SJSA1 (cell line): Measurements from ENCODE around the gene ZNF84. TPM values are rescaled to one million over a fixed set of nuclear protein-coding genes. Genes with fewer than 3 reads are reported as not detected.
A peak's percentile ranks its signal among the peaks of the same experiment; 100 is the strongest.

Source experiments
- DNase-seq, 2 experiments: peaks; one replicate each; pipeline ENCODE4 v3.0.0-alpha.2; 2015 to 2020; ENCODE audit warnings: low spot score in 2 of 2, low read depth in 1 of 2
- H3K27ac ChIP-seq: fragments of 250-450 bp; sonication (Bioruptor Pico); 2 replicates; pipeline ENCODE4 v1.5.1; 2020; ENCODE audit warnings: mild to moderate bottlenecking, moderate library complexity
- H3K27me3 ChIP-seq: fragments of 250-450 bp; sonication (Bioruptor Pico); replicated peaks from 2 replicates; pipeline ENCODE4 v1.5.1; 2020; ENCODE audit warnings: mild to moderate bottlenecking, moderate library complexity
- H3K36me3 ChIP-seq: fragments of 250-450 bp; sonication (Bioruptor Pico); 2 replicates; pipeline ENCODE4 v1.5.1; 2020; ENCODE audit warnings: mild to moderate bottlenecking
- H3K4me1 ChIP-seq: fragments of 250-450 bp; sonication (Bioruptor Pico); replicated peaks from 2 replicates; pipeline ENCODE4 v1.6.1; 2021; ENCODE audit warnings: mild to moderate bottlenecking
- H3K4me3 ChIP-seq: fragments of 250-450 bp; sonication (Bioruptor Pico); 2 replicates; pipeline ENCODE4 v1.5.1; 2020; ENCODE audit warnings: mild to moderate bottlenecking
- H3K9me3 ChIP-seq: fragments of 250-450 bp; sonication (Bioruptor Pico); replicated peaks from 2 replicates; pipeline ENCODE4 v1.5.1; 2020; ENCODE audit warnings: mild to moderate bottlenecking
- total RNA-seq: library from RNA; depleted of rRNA; stranded (reverse); fragments of >200 nt; shearing (Covaris generic); gene quantifications from 2 replicates; pipeline ENCODE4 v1.2.3, GENCODE V29; 2014; rRNA removed

ZNF84 gene
- total RNA-seq, 1 experiment from 2014 or later = 4.1 TPM

GRCh38 chr12:133080368-133081158 is 43.3 kb downstream of the ZNF84 start, which contains the start of gene ZNF140:
Gene ZNF140, plus strand, starts transcription at chr12:133080923. Its CDS starts 398 bp downstream, at chr12:133081321.
- Histone ChIP-seq H3K9me3 (peaks cover 23% of the 10 kb centered on the region), H3K36me3 (no peaks in the 10 kb centered on the region), H3K27ac (peak within 1 kb of the TSS; percentile 40; the same call in 1 of the 2 replicates), H3K27me3 (no peaks in the 10 kb centered on the region), H3K4me1 (no peaks in the 10 kb centered on the region), H3K4me3 (peak within 1 kb of the TSS; percentile 33)
- peak; percentile 33 to 44 for DNase-seq

GRCh38 chr12:133081159-133081780 is 44.0 kb downstream of the ZNF84 start:
- no peaks in the 10 kb centered on the region for H3K36me3 ChIP-seq
- peak overlapping the region; percentile 33 for H3K4me3 ChIP-seq
- H3K9me3 ChIP-seq = peaks cover 30% of the 10 kb centered on the region
- no peak for DNase-seq
- H3K27me3 ChIP-seq = no peaks in the 10 kb centered on the region
- H3K4me1 ChIP-seq = no peaks in the 10 kb centered on the region
- no peak overlapping the region for H3K27ac ChIP-seq

GRCh38 chr12:133083345-133083744 is 46.0 kb downstream of the ZNF84 start:
- no peaks in the 10 kb centered on the region for H3K36me3 ChIP-seq
- no peak overlapping the region for H3K4me3 ChIP-seq
- no peaks in the 10 kb centered on the region for H3K4me1 ChIP-seq
- H3K9me3 ChIP-seq = peaks cover 27% of the 10 kb centered on the region
- DNase-seq = no peak
- H3K27me3 ChIP-seq = no peaks in the 10 kb centered on the region
- no peak overlapping the region for H3K27ac ChIP-seq

DNA sequence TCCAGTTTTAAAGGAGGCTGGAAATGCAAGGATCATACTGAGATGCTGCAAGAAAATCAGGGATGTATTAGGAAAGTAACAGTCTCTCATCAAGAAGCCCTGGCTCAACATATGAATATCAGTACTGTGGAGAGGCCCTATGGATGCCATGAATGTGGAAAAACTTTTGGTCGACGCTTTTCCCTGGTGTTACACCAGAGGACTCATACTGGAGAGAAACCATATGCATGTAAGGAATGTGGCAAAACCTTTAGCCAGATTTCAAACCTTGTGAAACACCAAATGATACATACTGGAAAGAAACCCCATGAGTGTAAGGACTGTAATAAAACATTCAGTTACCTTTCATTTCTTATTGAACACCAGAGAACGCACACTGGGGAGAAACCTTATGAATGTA is 68.3 kb downstream of the ZNF84 start:
- Histone ChIP-seq H3K27me3 (no peaks in the 10 kb centered on the region), H3K9me3 (peaks cover 21% of the 10 kb centered on the region), H3K4me1 (no peaks in the 10 kb centered on the region), H3K36me3 (no peaks in the 10 kb centered on the region), H3K27ac (no peak overlapping the region), H3K4me3 (no peak overlapping the region)
- DNase-seq = no peak

DNA sequence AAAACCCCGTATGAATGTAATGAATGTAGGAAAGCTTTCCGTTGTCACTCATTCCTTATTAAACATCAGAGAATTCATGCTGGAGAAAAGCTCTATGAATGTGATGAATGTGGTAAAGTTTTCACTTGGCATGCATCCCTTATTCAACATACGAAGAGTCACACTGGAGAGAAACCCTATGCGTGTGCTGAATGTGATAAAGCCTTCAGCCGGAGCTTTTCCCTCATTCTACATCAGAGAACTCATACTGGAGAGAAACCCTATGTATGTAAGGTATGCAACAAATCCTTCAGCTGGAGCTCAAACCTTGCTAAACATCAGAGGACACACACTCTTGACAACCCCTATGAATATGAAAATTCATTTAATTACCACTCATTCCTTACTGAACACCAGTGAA is 68.9 kb downstream of the ZNF84 start:
- peaks cover 21% of the 10 kb centered on the region for H3K9me3 ChIP-seq
- no peaks in the 10 kb centered on the region for H3K4me1 ChIP-seq
- DNase-seq = no peak
- H3K27me3 ChIP-seq = no peaks in the 10 kb centered on the region
- no peak overlapping the region for H3K27ac ChIP-seq
- H3K36me3 ChIP-seq = no peaks in the 10 kb centered on the region
- H3K4me3 ChIP-seq = no peak overlapping the region

- no peak for DNase-seq
- H3K9me3 ChIP-seq = peaks cover 17% of the 10 kb centered on the region
- H3K36me3 ChIP-seq = no peaks in the 10 kb centered on the region
- H3K4me3 ChIP-seq = no peak overlapping the region
- no peak overlapping the region for H3K27ac ChIP-seq
- H3K27me3 ChIP-seq = no peaks in the 10 kb centered on the region
- H3K4me1 ChIP-seq = no peaks in the 10 kb centered on the region
Observed at GRCh38 chr12:133107121-133107520, 69.8 kb downstream of the ZNF84 start.

- Histone ChIP-seq H3K4me3 (no peak overlapping the region), H3K36me3 (no peaks in the 10 kb centered on the region), H3K9me3 (peaks cover 15% of the 10 kb centered on the region), H3K27ac (no peak overlapping the region), H3K27me3 (no peaks in the 10 kb centered on the region), H3K4me1 (no peaks in the 10 kb centered on the region)
- DNase-seq = no peak
Observed at GRCh38 chr12:133108150-133108549, 70.8 kb downstream of the ZNF84 start.

Other genes with a start within 250 kb of the ZNF84 start
- gene GOLGA3, start 208.6 kb upstream of the ZNF84 start, total RNA-seq = 52.8 and 71.1 TPM in 2 replicates
- 4.5 and 7.1 TPM in 2 replicates for gene CHFR, start 149.9 kb upstream of the ZNF84 start, total RNA-seq
- 0.32 and 0.88 TPM in 2 replicates for gene ZNF605, start 81.2 kb upstream of the ZNF84 start, total RNA-seq
- 5.8 and 10.4 TPM in 2 replicates for gene ZNF26, start 51.1 kb upstream of the ZNF84 start, total RNA-seq
- 0.16 and 0.84 TPM in 2 replicates for gene ZNF140, start 43.4 kb downstream of the ZNF84 start, total RNA-seq
- 0.03 and 0.11 TPM in 2 replicates for gene ZNF891, start 92.8 kb downstream of the ZNF84 start, total RNA-seq
- 0.25 and 0.32 TPM in 2 replicates for gene ZNF10, start 93.1 kb downstream of the ZNF84 start, total RNA-seq
- 1.4 and 2.1 TPM in 2 replicates for gene ZNF268, start 144.0 kb downstream of the ZNF84 start, total RNA-seq
- not detected in 2 replicates for gene ANHX, start 198.4 kb downstream of the ZNF84 start, total RNA-seq